Psoas muscle (tissue), 8 donors: Measurements from ENCODE around the gene SPEM3. TPM values are rescaled to one million over a fixed set of nuclear protein-coding genes. Genes with fewer than 3 reads are reported as not detected.

Source experiments
- ATAC-seq, 4 donors: fragments of 200-7000 bp; cut with Tn5 transposase; one replicate each; pipeline ENCODE4 v1.9.1; 2020; ENCODE audit warnings: moderate library complexity in 3 of 4, mild to moderate bottlenecking in 2 of 4
- DNase-seq, 2 donors: peaks; one replicate each; pipeline ENCODE4 v3.0.0-alpha.2; 2020
- H3K27ac ChIP-seq: fragments of 200-600 bp; one replicate; pipeline ENCODE4 v1.8.0; 2022
- H3K27me3 ChIP-seq, 3 donors: fragments of 200-600 bp in 1 of 3; one replicate each; pipeline versions ENCODE4 v1.6.1 to v1.8.0; 2013 to 2022; ENCODE audit warnings: low read length in 2 of 3, mild to moderate bottlenecking in 2 of 3, moderate library complexity in 1 of 3; ENCODE audit not compliant: insufficient read depth in 3 of 3
- H3K36me3 ChIP-seq, 2 donors: fragments of 200-600 bp in 1 of 2; one replicate each; pipeline versions ENCODE4 v1.6.1 to v1.8.0; 2013 to 2022; ENCODE audit warnings: low read depth in 1 of 2, mild to moderate bottlenecking in 1 of 2, moderate library complexity in 1 of 2; ENCODE audit not compliant: insufficient read depth in 1 of 2
- H3K4me1 ChIP-seq: fragments of 200-600 bp; one replicate; pipeline ENCODE4 v1.8.0; 2022
- H3K4me3 ChIP-seq: fragments of 200-600 bp; one replicate; pipeline ENCODE4 v1.8.0; 2022; ENCODE audit warnings: mild to moderate bottlenecking
- H3K9me3 ChIP-seq: fragments of 200-600 bp; one replicate; pipeline ENCODE4 v1.8.0; 2022
- WGBS, 3 donors: extraction: QIAGEN DNeasy Blood & Tissue Kit; methylation state at CpG; one replicate each; pipeline versions ENCODE4 v1.1.6 to v1.1.7; 2013; 5-methylcytosine and 5-hydroxymethylcytosine counted together
- intact Hi-C, 2 donors: fragments of 100-400 bp; cut with DNase I; formaldehyde crosslinking; loops; one replicate each; pipeline versions ENCODE4 v1.11.0 to v1.14.2; 2022
- polyA plus RNA-seq, 3 donors: library from polyadenylated mRNA; stranded (reverse); fragments of 200-250 nt; gene quantifications; one replicate each; pipeline ENCODE4 v1.2.3, GENCODE V29; 2013
- total RNA-seq, 4 donors: library from RNA; stranded (reverse); fragmentation: NEBNext Ultra II Directional in 2 of 4; extraction: Animal tissue kit (Norgen Biotek cat#: 25700) in 2 of 4; gene quantifications; one replicate each; pipeline versions ENCODE4 v1.2.1 to v1.2.4, GENCODE V29; 2021 to 2023
- TF ChIP-seq, protein P1 (sequence below): fragments of 200-600 bp; IDR thresholded peaks from one replicate; pipeline ENCODE4 v1.8.0; 2022; ENCODE audit warnings: antibody characterized with exemption
- donor health status: healthy with polysubstance abuse.
- donor health status: DM: no; HTN: no; CAD: no; lungs with moderate emphysema.
- donor health status: Bipolar disorder and iron deficiency.
- donor health status: healthy.
- donor health status: DM: yes; HTN: yes; CAD: no.
- donor health status: DM: no; HTN: no; CAD: no.
- donor health status: DM: no; HTN: no; CAD: no.
- donor health status: DM: yes; HTN: yes; CAD: no.

SPEM3 gene
- total and polyA plus RNA-seq, 7 donors: 0.01 TPM; not detected in 6

- Histone ChIP-seq H3K27me3 (no peaks in the 10 kb centered on the region), H3K36me3 (no peaks in the 10 kb centered on the region), H3K4me3 (no peak overlapping the region), H3K4me1 (no peaks in the 10 kb centered on the region), H3K9me3 (no peaks in the 10 kb centered on the region), H3K27ac (no peak overlapping the region)
- TF ChIP-seq, protein P1, sequence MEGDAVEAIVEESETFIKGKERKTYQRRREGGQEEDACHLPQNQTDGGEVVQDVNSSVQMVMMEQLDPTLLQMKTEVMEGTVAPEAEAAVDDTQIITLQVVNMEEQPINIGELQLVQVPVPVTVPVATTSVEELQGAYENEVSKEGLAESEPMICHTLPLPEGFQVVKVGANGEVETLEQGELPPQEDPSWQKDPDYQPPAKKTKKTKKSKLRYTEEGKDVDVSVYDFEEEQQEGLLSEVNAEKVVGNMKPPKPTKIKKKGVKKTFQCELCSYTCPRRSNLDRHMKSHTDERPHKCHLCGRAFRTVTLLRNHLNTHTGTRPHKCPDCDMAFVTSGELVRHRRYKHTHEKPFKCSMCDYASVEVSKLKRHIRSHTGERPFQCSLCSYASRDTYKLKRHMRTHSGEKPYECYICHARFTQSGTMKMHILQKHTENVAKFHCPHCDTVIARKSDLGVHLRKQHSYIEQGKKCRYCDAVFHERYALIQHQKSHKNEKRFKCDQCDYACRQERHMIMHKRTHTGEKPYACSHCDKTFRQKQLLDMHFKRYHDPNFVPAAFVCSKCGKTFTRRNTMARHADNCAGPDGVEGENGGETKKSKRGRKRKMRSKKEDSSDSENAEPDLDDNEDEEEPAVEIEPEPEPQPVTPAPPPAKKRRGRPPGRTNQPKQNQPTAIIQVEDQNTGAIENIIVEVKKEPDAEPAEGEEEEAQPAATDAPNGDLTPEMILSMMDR: no peak
- ATAC-seq: no peak
- intact Hi-C loops: no loop called here
- no peak for DNase-seq
- WGBS, 3 donors: 80 to 89% (median 80%) methylated on average over 41 to 58 of the region's 58 CpGs
These were observed 20.4 kb upstream of the SPEM3 start for GRCh38 chr17:7408252-7408727.

GRCh38 chr17:7408863-7409262 is 19.8 kb upstream of the SPEM3 start:
- 74 to 86% (median 86%) methylated on average over 5 to 6 of the region's 6 CpGs for WGBS, 3 donors
- TF ChIP-seq, protein P1: no peak
- DNase-seq (no peak), ATAC-seq (no peak)
- Histone ChIP-seq H3K27ac (no peak overlapping the region), H3K27me3 (no peaks in the 10 kb centered on the region), H3K4me1 (no peaks in the 10 kb centered on the region), H3K36me3 (no peaks in the 10 kb centered on the region), H3K4me3 (no peak overlapping the region), H3K9me3 (no peaks in the 10 kb centered on the region)
- intact Hi-C loops: no loop called here

GRCh38 chr17:7409716-7410115 is 18.9 kb upstream of the SPEM3 start:
- TF ChIP-seq, protein P1: no peak
- intact Hi-C loops: no loop called here
- Histone ChIP-seq H3K9me3 (no peaks in the 10 kb centered on the region), H3K4me3 (no peak overlapping the region), H3K4me1 (no peaks in the 10 kb centered on the region), H3K27me3 (no peaks in the 10 kb centered on the region), H3K36me3 (peaks cover 0 to 3% of the 10 kb centered on the region in 2 donors), H3K27ac (no peak overlapping the region)
- ATAC-seq (no peak), DNase-seq (no peak)
- 90 to 94% (median 93%) methylated on average over 6 of the region's 6 CpGs for WGBS, 3 donors

GRCh38 chr17:7410634-7411426 is 17.8 kb upstream of the SPEM3 start:
- Histone ChIP-seq H3K9me3 (no peaks in the 10 kb centered on the region), H3K36me3 (peaks cover 0 to 5% of the 10 kb centered on the region in 2 donors), H3K27me3 (no peaks in the 10 kb centered on the region), H3K27ac (no peak overlapping the region), H3K4me1 (no peaks in the 10 kb centered on the region), H3K4me3 (no peak overlapping the region)
- intact Hi-C loops: no loop called here
- TF ChIP-seq, protein P1: no peak
- DNase-seq (no peak), ATAC-seq (no peak)
- WGBS, 3 donors: 87 to 93% (median 90%) methylated on average over 25 of the region's 25 CpGs

DNA sequence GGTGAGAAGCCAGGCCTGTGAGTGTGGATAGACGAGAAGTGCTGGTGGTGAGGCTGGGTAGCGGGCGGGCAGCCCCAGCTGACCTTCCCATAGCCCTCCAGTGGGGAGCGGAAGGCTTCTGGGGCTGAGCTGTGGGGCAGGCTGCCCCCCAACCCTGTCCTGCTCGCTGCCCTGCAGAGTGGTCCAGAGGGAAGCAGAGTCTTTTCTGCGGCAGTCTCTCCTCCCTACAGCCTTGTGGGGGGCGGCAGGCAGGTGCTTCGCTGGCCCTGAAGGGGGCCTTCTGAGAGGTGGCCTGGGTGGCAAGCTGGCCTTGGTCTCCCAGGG is 17.3 kb upstream of the SPEM3 start:
- DNase-seq: no peak
- Histone ChIP-seq H3K4me3 (no peak overlapping the region), H3K36me3 (peaks cover 0 to 5% of the 10 kb centered on the region in 2 donors), H3K9me3 (no peaks in the 10 kb centered on the region), H3K27me3 (no peaks in the 10 kb centered on the region), H3K27ac (no peak overlapping the region), H3K4me1 (no peaks in the 10 kb centered on the region)
- WGBS, 3 donors: 89 to 98% (median 94%) methylated on average over 8 of the region's 8 CpGs
- TF ChIP-seq, protein P1: no peak
- intact Hi-C loops: no loop called here
- no peak for ATAC-seq
